AG20443 (cell line): ENCODE data around the gene NMNAT2.
A peak's percentile ranks its signal among the peaks of the same experiment; 100 is the strongest.

Experiments
- DNase-seq: peaks from one replicate; pipeline ENCODE4 v3.0.0; 2012; ENCODE audit warnings: low spot score, mixed read lengths

The NMNAT2 gene

DNA sequence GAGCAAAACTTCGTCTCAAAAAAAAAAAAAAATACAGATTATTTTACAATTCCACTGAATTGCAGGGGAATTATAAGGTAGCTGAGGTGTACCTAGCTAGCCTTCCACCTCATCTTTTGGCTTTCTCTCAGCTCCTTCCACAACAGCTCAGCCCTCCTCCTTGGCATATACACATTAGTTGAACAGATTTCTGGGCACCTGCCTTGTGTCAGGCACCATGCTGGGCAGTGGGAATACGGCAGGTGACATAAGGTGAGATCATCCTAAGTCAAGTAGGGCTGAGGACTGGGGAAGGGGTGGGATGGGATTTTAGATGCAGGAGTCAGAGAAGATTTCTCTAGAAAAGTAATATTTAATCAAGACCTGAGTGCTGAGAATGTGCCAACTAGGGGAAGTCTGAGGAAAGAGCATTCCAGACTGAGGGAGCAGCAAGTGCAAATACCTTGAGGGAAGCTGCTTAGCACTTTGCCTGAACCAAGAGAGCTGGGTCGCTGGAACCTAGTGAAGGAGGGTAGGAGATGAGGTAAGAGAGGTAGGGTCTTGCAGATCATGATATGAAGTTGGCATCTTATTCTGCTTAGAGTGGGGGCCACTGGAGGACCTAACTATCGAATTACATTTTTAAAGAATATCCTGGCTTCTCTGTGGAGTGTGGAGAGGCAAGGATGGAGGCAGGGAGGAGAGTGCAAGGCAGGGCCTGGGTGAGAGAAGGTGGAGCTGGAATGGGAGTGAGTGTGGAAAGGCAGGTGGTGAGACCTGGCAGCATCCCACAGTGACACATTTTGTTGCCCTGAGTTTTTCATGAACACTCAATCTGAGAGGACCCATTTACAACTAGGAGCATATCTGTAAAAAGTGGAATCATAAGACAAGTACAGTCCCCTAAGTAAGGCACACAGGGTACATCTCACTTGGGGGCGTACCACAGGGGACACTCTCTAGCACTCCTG is 203.9 kb downstream of the NMNAT2 start:
- no peak for DNase-seq

DNA sequence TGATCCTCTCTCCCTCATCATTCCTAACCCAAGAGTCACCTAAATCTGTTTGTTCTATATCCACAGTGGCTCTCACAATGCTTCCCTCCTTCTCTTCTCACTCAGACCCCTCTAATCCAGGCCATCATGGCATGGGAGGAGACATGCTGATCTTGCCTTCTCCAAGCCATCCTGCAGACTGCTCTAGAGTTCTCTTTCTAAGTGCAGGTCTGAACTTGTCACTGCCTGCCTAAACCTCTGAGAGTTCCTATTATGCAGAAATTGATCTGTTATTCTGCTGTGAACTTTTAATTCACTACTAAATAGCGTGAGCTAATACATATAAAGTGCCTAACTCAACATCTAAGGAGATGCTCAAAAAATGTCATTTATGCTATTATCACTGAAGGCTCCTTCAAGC is 205.3 kb downstream of the NMNAT2 start:
- DNase-seq = no peak

DNA sequence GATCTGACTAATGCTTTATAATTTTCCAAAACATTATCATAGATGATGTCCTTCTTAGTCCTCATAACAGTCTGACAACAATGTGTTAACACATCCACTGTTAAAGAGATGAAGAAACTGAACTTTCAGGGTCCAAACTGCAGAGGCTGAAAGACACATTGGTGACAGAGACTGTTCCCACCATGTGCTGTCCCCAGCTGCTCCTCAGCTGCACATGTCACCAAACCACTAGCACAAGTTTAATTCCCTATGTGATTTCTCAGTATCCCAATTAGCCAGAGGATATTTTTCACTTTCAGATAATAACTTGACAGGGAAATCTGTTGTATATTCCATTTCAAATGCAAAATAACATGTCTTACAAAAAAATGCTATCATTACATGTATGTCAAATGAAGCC is 207.5 kb downstream of the NMNAT2 start:
- DNase-seq = no peak

DNA sequence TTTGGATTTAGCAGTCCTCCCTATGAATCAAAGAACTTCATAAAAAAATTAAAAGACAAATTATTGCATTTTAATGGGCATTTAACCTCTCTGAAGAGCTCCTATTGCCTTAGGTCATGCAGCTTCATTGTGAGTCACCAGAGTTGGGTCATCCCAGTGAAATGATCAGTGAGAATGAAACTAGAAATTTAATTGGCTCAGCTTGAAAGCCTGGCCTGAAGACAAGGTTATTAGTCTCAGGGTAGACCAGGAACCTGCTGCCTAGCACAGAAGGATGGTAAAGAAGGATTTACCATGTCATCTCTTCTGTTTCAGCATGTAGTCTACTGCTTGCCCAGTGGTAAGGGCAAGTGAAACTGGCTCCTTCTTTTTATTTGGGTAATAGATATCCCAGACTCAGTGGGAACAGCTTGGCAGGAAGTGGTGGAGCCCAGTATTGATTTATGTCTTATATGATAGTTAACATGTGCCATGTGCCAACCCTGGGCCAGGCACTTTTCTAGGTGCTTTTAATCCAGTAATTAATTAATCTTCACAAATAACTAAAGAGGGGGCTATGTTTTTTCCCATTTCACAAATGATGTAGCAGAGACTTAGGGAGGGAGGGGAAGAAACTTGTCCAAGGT is 208.5 kb downstream of the NMNAT2 start:
- DNase-seq = peak; percentile 89

DNA sequence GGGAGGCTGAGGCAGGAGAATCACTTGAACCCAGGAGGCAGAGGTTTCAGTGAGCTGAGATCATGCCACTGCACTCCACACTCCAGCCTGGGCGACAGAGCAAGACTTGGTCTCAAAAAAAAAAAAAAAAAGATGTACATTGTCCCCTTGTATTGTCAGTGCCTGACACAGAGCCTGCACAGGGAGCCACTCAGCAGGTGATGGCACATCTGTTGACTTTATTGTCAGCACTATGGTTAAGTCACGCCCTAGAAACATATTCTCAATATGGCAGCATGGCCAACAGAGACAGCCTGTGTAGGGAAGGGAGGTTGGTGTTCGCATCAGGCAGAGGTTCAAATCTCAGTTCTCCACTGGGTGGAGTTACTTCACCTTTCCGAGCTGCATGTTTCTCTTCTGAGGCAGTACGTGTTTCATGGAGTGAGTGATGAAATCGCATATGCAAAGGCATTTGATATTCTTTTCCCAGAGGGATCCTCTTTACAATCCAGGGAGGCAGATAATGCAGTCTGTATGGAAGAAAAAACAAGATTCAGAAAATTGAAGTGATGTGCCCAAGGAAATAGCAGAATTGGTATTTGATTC is 211.6 kb downstream of the NMNAT2 start:
- DNase-seq = no peak

DNA sequence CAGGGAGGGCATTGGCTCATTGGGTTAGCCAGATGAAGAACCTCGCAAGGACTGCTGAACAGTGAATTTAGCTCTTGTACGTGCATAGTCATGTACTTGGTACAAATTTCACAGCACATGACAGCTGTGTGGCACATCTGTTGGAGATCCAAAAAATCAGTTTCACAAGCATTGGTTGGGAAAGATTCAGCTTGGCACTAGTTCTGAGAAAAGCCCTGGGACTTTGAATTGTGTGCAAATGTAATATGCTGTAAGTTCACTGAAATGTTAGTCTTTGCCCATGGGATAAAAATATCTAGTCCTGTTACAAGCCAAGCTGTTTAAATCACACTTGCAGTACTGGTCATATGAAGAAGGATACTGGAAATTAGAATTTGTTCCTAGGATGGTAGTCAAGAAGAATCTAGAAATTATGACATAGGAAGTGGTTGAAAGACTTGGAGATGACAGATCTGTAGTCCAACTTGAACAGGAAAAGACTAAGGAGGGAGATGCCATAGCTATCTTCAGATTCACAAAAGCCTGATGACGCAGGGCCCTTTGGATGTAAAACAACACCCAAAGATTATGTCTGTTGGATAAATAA is 212.9 kb downstream of the NMNAT2 start:
- peak; percentile 58 for DNase-seq

DNA sequence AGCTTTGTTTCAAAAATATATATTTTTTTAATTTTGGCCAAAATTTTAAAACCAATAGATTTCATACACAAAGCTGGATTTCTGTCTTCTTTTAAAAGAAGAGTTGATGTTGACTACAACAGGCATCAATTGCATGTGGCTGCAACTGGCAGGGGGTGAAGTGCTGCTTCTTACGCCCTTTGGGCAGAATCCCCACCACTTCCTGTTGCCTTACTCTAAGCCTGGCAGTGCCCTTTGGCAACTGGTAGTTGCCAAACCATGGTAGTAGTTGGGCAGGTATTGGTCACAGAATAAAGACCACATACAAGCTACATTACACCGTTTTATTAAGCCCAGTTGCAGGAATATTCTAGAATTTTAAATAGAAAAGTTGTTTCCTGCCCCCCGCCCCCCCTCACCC is 215.1 kb downstream of the NMNAT2 start:
- DNase-seq = no peak

DNA sequence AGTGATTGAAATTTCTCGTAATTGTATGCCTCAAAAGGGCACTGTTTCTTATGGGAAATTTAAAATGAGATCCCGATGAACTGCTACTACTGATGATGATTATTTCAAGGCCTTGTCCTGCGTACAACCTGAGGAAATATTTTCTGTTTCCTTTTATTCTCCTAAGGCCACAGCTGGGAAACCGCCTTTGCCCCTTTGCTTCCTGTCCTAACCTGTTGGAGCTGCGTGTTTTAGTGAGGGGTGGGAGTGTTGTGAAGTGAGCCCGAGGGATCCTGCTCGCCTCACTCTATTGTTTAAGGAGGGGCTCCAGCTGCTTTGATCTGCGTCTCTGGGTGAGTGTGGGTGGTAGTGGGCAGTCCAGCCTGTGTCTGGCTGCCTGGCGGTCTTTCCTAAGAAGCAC is 217.7 kb downstream of the NMNAT2 start:
- no peak for DNase-seq

DNA sequence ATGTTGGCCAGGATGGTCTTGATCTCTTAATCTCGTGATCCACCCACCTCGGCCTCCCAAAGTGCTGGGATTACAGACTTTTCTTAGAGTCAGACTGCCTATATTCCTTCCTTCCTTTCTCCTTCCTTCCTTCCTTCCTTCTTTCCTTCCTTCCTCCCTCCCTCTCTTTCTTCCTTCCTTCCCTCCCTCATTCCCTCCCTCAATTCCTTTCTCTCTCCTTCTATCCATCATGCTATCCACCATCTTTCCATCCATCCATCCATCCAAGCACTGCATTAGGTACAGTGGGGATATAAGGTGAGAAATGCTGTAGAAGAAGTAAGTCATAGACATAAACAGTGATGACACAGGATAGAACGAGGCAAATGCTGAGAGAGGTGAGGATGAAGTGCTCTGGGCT is 218.9 kb downstream of the NMNAT2 start:
- no peak for DNase-seq

DNA sequence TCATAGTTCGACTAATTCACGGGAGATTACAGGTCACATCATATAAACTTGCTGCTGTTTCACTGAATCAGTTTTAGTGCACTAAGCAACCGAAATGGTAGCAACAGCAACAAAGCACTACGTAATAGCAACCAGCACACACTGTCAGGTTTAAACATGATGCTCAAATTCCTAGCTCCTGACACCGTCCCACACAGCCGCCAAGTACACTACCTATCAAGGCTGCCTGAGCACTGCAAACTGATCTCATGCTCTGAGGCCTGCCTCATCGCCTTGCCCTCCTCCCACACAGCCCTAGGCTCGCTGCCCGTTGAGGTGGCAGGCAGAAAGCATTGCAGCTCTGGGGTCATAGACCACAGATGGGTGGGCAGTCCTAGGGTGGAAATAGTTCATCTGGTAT is 219.7 kb downstream of the NMNAT2 start:
- peak; percentile 50 for DNase-seq
